ENCODE results near the gene GGA1.

DNA sequence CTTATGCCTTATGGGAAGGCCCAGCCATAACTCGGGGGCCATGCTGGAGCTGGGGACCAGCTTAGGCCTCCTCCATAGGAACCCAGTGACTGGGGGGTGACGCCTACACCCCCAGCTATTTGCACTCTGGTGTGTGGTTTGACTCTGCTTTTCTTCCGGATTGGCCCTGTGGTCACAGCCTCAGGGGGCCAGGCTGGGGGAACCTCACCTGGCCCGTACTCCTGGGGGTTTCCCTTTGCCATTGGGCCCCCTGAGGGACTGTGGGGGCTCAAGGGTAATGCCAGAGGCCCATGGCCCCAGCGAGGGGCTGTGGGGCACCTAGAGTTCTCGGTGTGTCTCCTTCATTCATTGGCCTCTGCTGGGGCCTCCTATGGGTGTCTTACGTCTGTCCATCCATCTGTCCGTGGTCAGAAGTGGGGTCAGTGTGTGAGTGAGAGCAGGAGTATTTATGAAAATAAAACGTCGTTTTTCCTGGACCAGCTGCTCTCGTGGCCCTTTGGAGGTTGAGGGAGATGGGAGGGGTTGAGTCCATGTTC lies 24.5 kb downstream of the GGA1 start:
- TF ChIP-seq, protein P1, sequence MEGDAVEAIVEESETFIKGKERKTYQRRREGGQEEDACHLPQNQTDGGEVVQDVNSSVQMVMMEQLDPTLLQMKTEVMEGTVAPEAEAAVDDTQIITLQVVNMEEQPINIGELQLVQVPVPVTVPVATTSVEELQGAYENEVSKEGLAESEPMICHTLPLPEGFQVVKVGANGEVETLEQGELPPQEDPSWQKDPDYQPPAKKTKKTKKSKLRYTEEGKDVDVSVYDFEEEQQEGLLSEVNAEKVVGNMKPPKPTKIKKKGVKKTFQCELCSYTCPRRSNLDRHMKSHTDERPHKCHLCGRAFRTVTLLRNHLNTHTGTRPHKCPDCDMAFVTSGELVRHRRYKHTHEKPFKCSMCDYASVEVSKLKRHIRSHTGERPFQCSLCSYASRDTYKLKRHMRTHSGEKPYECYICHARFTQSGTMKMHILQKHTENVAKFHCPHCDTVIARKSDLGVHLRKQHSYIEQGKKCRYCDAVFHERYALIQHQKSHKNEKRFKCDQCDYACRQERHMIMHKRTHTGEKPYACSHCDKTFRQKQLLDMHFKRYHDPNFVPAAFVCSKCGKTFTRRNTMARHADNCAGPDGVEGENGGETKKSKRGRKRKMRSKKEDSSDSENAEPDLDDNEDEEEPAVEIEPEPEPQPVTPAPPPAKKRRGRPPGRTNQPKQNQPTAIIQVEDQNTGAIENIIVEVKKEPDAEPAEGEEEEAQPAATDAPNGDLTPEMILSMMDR (conservative IDR thresholded peaks at IDR 0.05 in 1 of 2, IDR thresholded peaks at IDR 0.05 in 1 of 2; ENCODE audit: low read depth in 1 of 2, low read length in 2 of 2), result no peak
- TF ChIP-seq EZH2 (IDR thresholded peaks at IDR 0.05; ENCODE audit: low read length, missing control alignments), result no peak
